Activated naive CD8-positive, alpha-beta T cell treated with anti-CD3 and anti-CD28 coated beads, Interleukin-2, amount 50 U/mL, for 24 hours (primary cell): ENCODE results near the gene ADRB2.
"Not testable (repeated sequence)": the region's sequence is repeated elsewhere in the genome, so short reads cannot be mapped to it uniquely, and the experiment has no call there.

Source experiments
- ATAC-seq: fragments of 150-1000 bp; cut with Tn5 transposase; one replicate; pipeline ENCODE4 v1.10.0; 2021
- DNase-seq: peaks from one replicate; pipeline ENCODE4 v3.0.0; 2021
- H3K27ac Mint-ChIP-seq: one replicate; pipeline ENCODE4 v1.8.0; 2021; ENCODE audit warnings: mild to moderate bottlenecking, mixed read lengths
- H3K27me3 Mint-ChIP-seq: one replicate; pipeline ENCODE4 v1.8.0; 2021; ENCODE audit warnings: mixed read lengths
- H3K36me3 Mint-ChIP-seq: one replicate; pipeline ENCODE4 v1.8.0; 2021; ENCODE audit warnings: low read depth, mixed read lengths
- H3K4me1 Mint-ChIP-seq: one replicate; pipeline ENCODE4 v1.8.0; 2021; ENCODE audit warnings: mixed read lengths
- H3K4me3 Mint-ChIP-seq: one replicate; pipeline ENCODE4 v1.8.0; 2021; ENCODE audit warnings: mild to moderate bottlenecking, moderate library complexity, mixed read lengths
- H3K9me3 Mint-ChIP-seq: one replicate; pipeline ENCODE4 v1.8.0; 2021; ENCODE audit warnings: mixed read lengths

ADRB2 gene

GRCh38 chr5:148861696-148862095 lies 35.3 kb downstream of the ADRB2 start:
- H3K4me3 Mint-ChIP-seq, result no peak overlapping the region
- H3K9me3 Mint-ChIP-seq, result no peaks in the 10 kb centered on the region
- ATAC-seq, result no peak
- no peaks in the 10 kb centered on the region for H3K27me3 Mint-ChIP-seq
- no peaks in the 10 kb centered on the region for H3K36me3 Mint-ChIP-seq
- DNase-seq, result no peak
- H3K4me1 Mint-ChIP-seq, result peaks cover 17% of the 10 kb centered on the region
- no peak overlapping the region for H3K27ac Mint-ChIP-seq

GRCh38 chr5:148864113-148864841 lies 37.9 kb downstream of the ADRB2 start:
- no peak overlapping the region for H3K4me3 Mint-ChIP-seq
- H3K9me3 Mint-ChIP-seq, result no peaks in the 10 kb centered on the region
- peaks cover 14% of the 10 kb centered on the region for H3K4me1 Mint-ChIP-seq
- H3K36me3 Mint-ChIP-seq, result no peaks in the 10 kb centered on the region
- DNase-seq (no peak), ATAC-seq (no peak)
- H3K27ac Mint-ChIP-seq, result no peak overlapping the region
- H3K27me3 Mint-ChIP-seq, result no peaks in the 10 kb centered on the region

GRCh38 chr5:148866024-148866423 lies 39.6 kb downstream of the ADRB2 start:
- H3K4me3 Mint-ChIP-seq, result no peak overlapping the region
- H3K36me3 Mint-ChIP-seq, result no peaks in the 10 kb centered on the region
- H3K9me3 Mint-ChIP-seq, result no peaks in the 10 kb centered on the region
- H3K4me1 Mint-ChIP-seq, result peaks cover 1% of the 10 kb centered on the region
- DNase-seq (no peak), ATAC-seq (no peak)
- no peaks in the 10 kb centered on the region for H3K27me3 Mint-ChIP-seq
- no peak overlapping the region for H3K27ac Mint-ChIP-seq

GRCh38 chr5:148873120-148873519 lies 46.7 kb downstream of the ADRB2 start:
- H3K27ac Mint-ChIP-seq, result no peak overlapping the region
- H3K27me3 Mint-ChIP-seq, result no peaks in the 10 kb centered on the region
- no peak for ATAC-seq
- no peak overlapping the region for H3K4me3 Mint-ChIP-seq
- no peaks in the 10 kb centered on the region for H3K9me3 Mint-ChIP-seq
- no peaks in the 10 kb centered on the region for H3K36me3 Mint-ChIP-seq
- no peak for DNase-seq
- no peaks in the 10 kb centered on the region for H3K4me1 Mint-ChIP-seq

- no peak overlapping the region for H3K27ac Mint-ChIP-seq
Observed at GRCh38 chr5:148873690-148874485, 47.5 kb downstream of the ADRB2 start.

GRCh38 chr5:148875205-148875875 lies 48.9 kb downstream of the ADRB2 start:
- Mint-ChIP-seq H3K9me3 (no peaks in the 10 kb centered on the region), H3K4me3 (no peak overlapping the region), H3K27ac (no peak overlapping the region), H3K36me3 (no peaks in the 10 kb centered on the region), H3K4me1 (no peaks in the 10 kb centered on the region), H3K27me3 (no peaks in the 10 kb centered on the region)
- ATAC-seq (no peak), DNase-seq (no peak)

More at GRCh38 chr5:148873690-148874485, 47.5 kb downstream of the ADRB2 start:
- DNase-seq (no peak), ATAC-seq (no peak)
- H3K4me1 Mint-ChIP-seq, result no peaks in the 10 kb centered on the region
- no peaks in the 10 kb centered on the region for H3K36me3 Mint-ChIP-seq
- no peak overlapping the region for H3K4me3 Mint-ChIP-seq
- H3K27me3 Mint-ChIP-seq, result no peaks in the 10 kb centered on the region
- H3K9me3 Mint-ChIP-seq, result no peaks in the 10 kb centered on the region

- not testable (repeated sequence) for H3K27me3 Mint-ChIP-seq, H3K9me3 Mint-ChIP-seq, H3K36me3 Mint-ChIP-seq, ATAC-seq, DNase-seq, H3K4me1 Mint-ChIP-seq, H3K4me3 Mint-ChIP-seq, H3K27ac Mint-ChIP-seq
Observed at GRCh38 chr5:148877436-148877835, 51.0 kb downstream of the ADRB2 start.
